ENCODE results near the gene SPATA6. TPM values are rescaled to one million over a fixed set of nuclear protein-coding genes. Genes with fewer than 3 reads are reported as not detected.

Gene SPATA6
- total RNA-seq, 1 experiment from 2014 or later, result 2.7 TPM

- TF ChIP-seq CTCF (conservative IDR thresholded peaks at IDR 0.05; ENCODE audit: low read depth, low read length) (no peak), EZH2 (IDR thresholded peaks at IDR 0.05; ENCODE audit: borderline replicate concordance, low read depth, low read length, poor library complexity, severe bottlenecking) (no peak)
- Histone ChIP-seq H3K4me1 (ENCODE audit: insufficient read depth, low read length, poor library complexity, severe bottlenecking) (peaks cover 10% of the 10 kb centered on the region), H3K4me3 (ENCODE audit: low read depth, low read length, poor library complexity, severe bottlenecking) (no peak overlapping the region), H3K9me3 (ENCODE audit: low read depth, low read length, poor library complexity, severe bottlenecking) (no peaks in the 10 kb centered on the region), H3K27me3 (replicated peaks; ENCODE audit: insufficient read depth, low read depth, low read length, poor library complexity) (no peaks in the 10 kb centered on the region), H3K27ac (ENCODE audit: low read depth, low read length, poor library complexity, severe bottlenecking) (no peak overlapping the region), H3K36me3 (ENCODE audit: insufficient read depth, low read length, poor library complexity, severe bottlenecking) (no peaks in the 10 kb centered on the region)
- CTCF ChIA-PET, result no interaction called here
- DNase-seq (ENCODE audit: low spot score), result no peak
- intact Hi-C loops (cut with micrococcal nuclease; ENCODE audit: unreplicated experiment), result no loop called here
- POLR2A ChIA-PET (ENCODE audit: low non-redundant PET), result no interaction called here
- no TSS peak for BruUV-seq (replicated peaks)
Observed at GRCh38 chr1:48470481-48470855, 1.5 kb downstream of the SPATA6 start.

- intact Hi-C loops (cut with micrococcal nuclease; ENCODE audit: unreplicated experiment), result no loop called here
- no peak overlapping the region for H3K27ac ChIP-seq (ENCODE audit: low read depth, low read length, poor library complexity, severe bottlenecking)
- peak; percentile 3 for DNase-seq (ENCODE audit: low spot score)
- H3K4me3 ChIP-seq (ENCODE audit: low read depth, low read length, poor library complexity, severe bottlenecking), result no peak overlapping the region
- no peaks in the 10 kb centered on the region for H3K27me3 ChIP-seq (replicated peaks; ENCODE audit: insufficient read depth, low read depth, low read length, poor library complexity)
- ChIA-PET CTCF (no interaction called here), POLR2A (ENCODE audit: low non-redundant PET) (no interaction called here)
- peaks cover 10% of the 10 kb centered on the region for H3K4me1 ChIP-seq (ENCODE audit: insufficient read depth, low read length, poor library complexity, severe bottlenecking)
- no peak for TF ChIP-seq CTCF (conservative IDR thresholded peaks at IDR 0.05; ENCODE audit: low read depth, low read length)
- no peak for TF ChIP-seq EZH2 (IDR thresholded peaks at IDR 0.05; ENCODE audit: borderline replicate concordance, low read depth, low read length, poor library complexity, severe bottlenecking)
- H3K9me3 ChIP-seq (ENCODE audit: low read depth, low read length, poor library complexity, severe bottlenecking), result no peaks in the 10 kb centered on the region
- no peaks in the 10 kb centered on the region for H3K36me3 ChIP-seq (ENCODE audit: insufficient read depth, low read length, poor library complexity, severe bottlenecking)
- no TSS peak for BruUV-seq (replicated peaks)
Observed at GRCh38 chr1:48469616-48470480, 2.2 kb downstream of the SPATA6 start.

GRCh38 chr1:48466594-48466993 is 5.4 kb downstream of the SPATA6 start:
- intact Hi-C loops (cut with micrococcal nuclease; ENCODE audit: unreplicated experiment), result no loop called here
- CTCF ChIA-PET, result no interaction called here
- Histone ChIP-seq H3K27me3 (replicated peaks; ENCODE audit: insufficient read depth, low read depth, low read length, poor library complexity) (no peaks in the 10 kb centered on the region), H3K4me1 (ENCODE audit: insufficient read depth, low read length, poor library complexity, severe bottlenecking) (peaks cover 10% of the 10 kb centered on the region), H3K9me3 (ENCODE audit: low read depth, low read length, poor library complexity, severe bottlenecking) (no peaks in the 10 kb centered on the region), H3K27ac (ENCODE audit: low read depth, low read length, poor library complexity, severe bottlenecking) (no peak overlapping the region), H3K4me3 (ENCODE audit: low read depth, low read length, poor library complexity, severe bottlenecking) (no peak overlapping the region), H3K36me3 (ENCODE audit: insufficient read depth, low read length, poor library complexity, severe bottlenecking) (no peaks in the 10 kb centered on the region)
- no peak for DNase-seq (ENCODE audit: low spot score)
- POLR2A ChIA-PET (ENCODE audit: low non-redundant PET), result interaction anchor here (0.7 kb wide), 1 partner anchor 31 kb away, joined by 3 read pairs; no protein-coding TSS in a partner anchor
- BruUV-seq (replicated peaks), result no TSS peak
- no peak for TF ChIP-seq CTCF (conservative IDR thresholded peaks at IDR 0.05; ENCODE audit: low read depth, low read length)
- TF ChIP-seq EZH2 (IDR thresholded peaks at IDR 0.05; ENCODE audit: borderline replicate concordance, low read depth, low read length, poor library complexity, severe bottlenecking), result no peak
